Neuronal stem cell (in vitro differentiated cells): ENCODE data around the gene MITF.

Experiments used
- DNase-seq: peaks from one replicate; pipeline ENCODE4 v3.0.0-alpha.2; 2013; ENCODE audit warnings: low spot score
- H2AFZ ChIP-seq: one replicate; pipeline ENCODE4 v1.6.1; 2013; ENCODE audit warnings: mild to moderate bottlenecking, low read length, inconsistent platforms
- H2AK5ac ChIP-seq: 2 replicates; pipeline ENCODE4 v1.6.1; 2013; ENCODE audit warnings: low read depth, mild to moderate bottlenecking, inconsistent platforms, low read length, moderate library complexity, mixed read lengths
- H2BK120ac ChIP-seq: 2 replicates; pipeline ENCODE4 v1.6.1; 2013; ENCODE audit warnings: low read depth, mild to moderate bottlenecking, inconsistent platforms, low read length, moderate library complexity, mixed read lengths
- H2BK12ac ChIP-seq: one replicate; pipeline ENCODE4 v1.6.1; 2013; ENCODE audit warnings: low read length, inconsistent platforms
- H2BK15ac ChIP-seq: 2 replicates; pipeline ENCODE4 v1.6.1; 2013; ENCODE audit warnings: mild to moderate bottlenecking, low read length, inconsistent platforms, mixed read lengths
- H2BK5ac ChIP-seq: one replicate; pipeline ENCODE4 v1.6.1; 2013; ENCODE audit warnings: inconsistent platforms, mild to moderate bottlenecking, low read length, moderate library complexity
- H3K14ac ChIP-seq: one replicate; pipeline ENCODE4 v1.6.1; 2013; ENCODE audit warnings: low read length, inconsistent platforms
- H3K18ac ChIP-seq: 2 replicates; pipeline ENCODE4 v1.6.1; 2013; ENCODE audit warnings: low read length, inconsistent platforms
- H3K23ac ChIP-seq: 2 replicates; pipeline ENCODE4 v1.6.1; 2013; ENCODE audit warnings: low read depth, mild to moderate bottlenecking, mixed read lengths, low read length, inconsistent platforms; ENCODE audit not compliant: poor library complexity
- H3K27ac ChIP-seq: replicated peaks from 3 replicates; pipeline ENCODE4 v1.5.1; 2013; ENCODE audit warnings: low read length, inconsistent platforms
- H3K27me3 ChIP-seq, 3 experiments: 2 replicates each; pipeline ENCODE4 v1.6.1; 2013; ENCODE audit warnings: low read length in 3 of 3, mild to moderate bottlenecking in 2 of 3, inconsistent platforms in 1 of 3, low read depth in 1 of 3, mixed read lengths in 1 of 3, moderate library complexity in 1 of 3; ENCODE audit not compliant: control insufficient read depth in 3 of 3, insufficient read depth in 3 of 3
- H3K36me3 ChIP-seq, 2 donors: replicated peaks in 1 of 2; 2 replicates each; pipeline ENCODE4 v1.6.1; 2013; ENCODE audit warnings: low read length in 2 of 2; ENCODE audit not compliant: control insufficient read depth in 2 of 2, insufficient read depth in 2 of 2
- H3K4ac ChIP-seq: 2 replicates; pipeline ENCODE4 v1.6.1; 2013; ENCODE audit warnings: inconsistent platforms, mild to moderate bottlenecking, low read length, moderate library complexity
- H3K4me1 ChIP-seq, 2 donors: 1 replicate in 1 of 2; 2 replicates in 1 of 2; pipeline ENCODE4 v1.6.1; 2013; ENCODE audit warnings: low read length in 2 of 2, low read depth in 1 of 2; ENCODE audit not compliant: control insufficient read depth in 2 of 2, insufficient read depth in 1 of 2
- H3K4me2 ChIP-seq: one replicate; pipeline ENCODE4 v1.6.1; 2013; ENCODE audit warnings: mild to moderate bottlenecking, low read length, inconsistent platforms; ENCODE audit not compliant: insufficient read depth, poor library complexity, severe bottlenecking
- H3K4me3 ChIP-seq, 2 donors: 2 replicates each; pipeline ENCODE4 v1.5.1; 2013; ENCODE audit warnings: low read length in 2 of 2, mild to moderate bottlenecking in 2 of 2, inconsistent platforms in 1 of 2, moderate library complexity in 1 of 2
- H3K79me1 ChIP-seq: one replicate; pipeline ENCODE4 v1.6.1; 2013; ENCODE audit warnings: low read depth, mild to moderate bottlenecking, inconsistent platforms, low read length, moderate library complexity
- H3K9ac ChIP-seq: one replicate; pipeline ENCODE4 v1.6.1; 2013; ENCODE audit warnings: mild to moderate bottlenecking, low read depth, low read length, inconsistent platforms; ENCODE audit not compliant: poor library complexity
- H3K9me3 ChIP-seq, 2 donors: replicated peaks in 1 of 2; 2 replicates each; pipeline versions ENCODE3 to v1.6.1; 2013; ENCODE audit warnings: low read length in 2 of 2, mild to moderate bottlenecking in 2 of 2, inconsistent platforms in 1 of 2, low read depth in 1 of 2, mixed read lengths in 1 of 2, moderate library complexity in 1 of 2; ENCODE audit not compliant: control insufficient read depth in 2 of 2, insufficient read depth in 1 of 2
- H4K8ac ChIP-seq: one replicate; pipeline ENCODE4 v1.6.1; 2013; ENCODE audit warnings: low read depth, mild to moderate bottlenecking, inconsistent platforms, low read length, moderate library complexity
- H4K91ac ChIP-seq: one replicate; pipeline ENCODE4 v1.6.1; 2013; ENCODE audit warnings: low read length, low read depth, mild to moderate bottlenecking, inconsistent platforms; ENCODE audit not compliant: poor library complexity
- WGBS, 2 donors: extraction: QIAGEN DNeasy Blood & Tissue Kit; methylation state at CpG; one replicate each; pipeline ENCODE4 v1.1.7; 2013; ENCODE audit warnings: missing lambda C conversion rate in 2 of 2, mixed read lengths in 1 of 2; ENCODE audit not compliant: insufficient read length in 2 of 2, insufficient replicate concordance in 1 of 2; ENCODE audit errors: extremely low coverage in 2 of 2; 5-methylcytosine and 5-hydroxymethylcytosine counted together

The MITF gene

GRCh38 chr3:69777582-69777967 lies 38.3 kb downstream of the MITF start:
- Histone ChIP-seq H3K36me3 (no peaks in the 10 kb centered on the region), H3K9ac (no peak overlapping the region)

GRCh38 chr3:69781593-69781992 lies 42.3 kb downstream of the MITF start:
- Histone ChIP-seq H3K9ac (no peak overlapping the region), H2AK5ac (no peak overlapping the region), H2BK5ac (no peak overlapping the region), H3K27me3 (no peaks in the 10 kb centered on the region), H3K18ac (no peak overlapping the region), H3K27ac (no peak overlapping the region), H3K14ac (no peak overlapping the region), H3K4me2 (no peak overlapping the region), H3K4me1 (no peaks in the 10 kb centered on the region), H4K8ac (no peak overlapping the region), H3K4me3 (no peak overlapping the region), H2BK120ac (no peak overlapping the region), H2AFZ (no peak overlapping the region), H3K9me3 (no peaks in the 10 kb centered on the region), H3K4ac (no peak overlapping the region), H4K91ac (no peak overlapping the region), H3K36me3 (no peaks in the 10 kb centered on the region), H2BK15ac (no peak overlapping the region), H2BK12ac (no peak overlapping the region), H3K23ac (no peak overlapping the region), H3K79me1 (no peaks in the 10 kb centered on the region)
- no peak for DNase-seq
- WGBS, 2 donors, result no CpG with 5 or more reads among the region's 4 CpGs

More at GRCh38 chr3:69777582-69777967, 38.3 kb downstream of the MITF start:
- no peaks in the 10 kb centered on the region for H3K9me3 ChIP-seq
- H3K14ac ChIP-seq, result no peak overlapping the region
- H3K4me1 ChIP-seq, result no peaks in the 10 kb centered on the region
- H2BK12ac ChIP-seq, result no peak overlapping the region
- no CpG with 5 or more reads among the region's 5 CpGs for WGBS, 2 donors
- no peak overlapping the region for H3K27ac ChIP-seq
- H2BK15ac ChIP-seq, result no peak overlapping the region
- no peak overlapping the region for H4K91ac ChIP-seq
- H3K4me3 ChIP-seq, result no peak overlapping the region
- no peaks in the 10 kb centered on the region for H3K27me3 ChIP-seq
- no peaks in the 10 kb centered on the region for H3K79me1 ChIP-seq
- H3K4ac ChIP-seq, result no peak overlapping the region
- no peak overlapping the region for H4K8ac ChIP-seq
- H2BK5ac ChIP-seq, result no peak overlapping the region
- H2AFZ ChIP-seq, result no peak overlapping the region
- no peak for DNase-seq
- no peak overlapping the region for H2AK5ac ChIP-seq
- H2BK120ac ChIP-seq, result no peak overlapping the region
- H3K18ac ChIP-seq, result no peak overlapping the region
- no peak overlapping the region for H3K23ac ChIP-seq
- no peak overlapping the region for H3K4me2 ChIP-seq

- no peak overlapping the region for H2BK12ac ChIP-seq
- H2BK15ac ChIP-seq, result no peak overlapping the region
- no peak overlapping the region for H3K23ac ChIP-seq
- H3K18ac ChIP-seq, result no peak overlapping the region
- no peak overlapping the region for H2BK5ac ChIP-seq
- H3K4me3 ChIP-seq, result no peak overlapping the region
- no CpG with 5 or more reads among the region's 7 CpGs for WGBS, 2 donors
- no peaks in the 10 kb centered on the region for H3K9me3 ChIP-seq
- no peak for DNase-seq
- no peak overlapping the region for H3K9ac ChIP-seq
- H3K4me1 ChIP-seq, result no peaks in the 10 kb centered on the region
- H3K79me1 ChIP-seq, result no peaks in the 10 kb centered on the region
- no peak overlapping the region for H2BK120ac ChIP-seq
- no peak overlapping the region for H2AK5ac ChIP-seq
- no peak overlapping the region for H2AFZ ChIP-seq
- H4K91ac ChIP-seq, result no peak overlapping the region
- no peak overlapping the region for H4K8ac ChIP-seq
- H3K4ac ChIP-seq, result no peak overlapping the region
- H3K27ac ChIP-seq, result no peak overlapping the region
- no peaks in the 10 kb centered on the region for H3K27me3 ChIP-seq
- H3K36me3 ChIP-seq, result no peaks in the 10 kb centered on the region
- no peak overlapping the region for H3K14ac ChIP-seq
- no peak overlapping the region for H3K4me2 ChIP-seq
These were observed 45.8 kb downstream of the MITF start for GRCh38 chr3:69784954-69785514.

- H2BK15ac ChIP-seq, result no peak overlapping the region
- H3K18ac ChIP-seq, result no peak overlapping the region
- DNase-seq, result no peak
- H3K4ac ChIP-seq, result no peak overlapping the region
- H3K14ac ChIP-seq, result no peak overlapping the region
- no peak overlapping the region for H2AFZ ChIP-seq
- H3K36me3 ChIP-seq, result no peaks in the 10 kb centered on the region
- H2BK120ac ChIP-seq, result no peak overlapping the region
- no peak overlapping the region for H3K4me3 ChIP-seq
- no peaks in the 10 kb centered on the region for H3K4me1 ChIP-seq
- no peaks in the 10 kb centered on the region for H3K27me3 ChIP-seq
- no CpG with 5 or more reads among the region's 3 CpGs for WGBS, 2 donors
- no peak overlapping the region for H3K27ac ChIP-seq
- no peak overlapping the region for H2BK12ac ChIP-seq
- H4K8ac ChIP-seq, result no peak overlapping the region
- no peaks in the 10 kb centered on the region for H3K9me3 ChIP-seq
- H2BK5ac ChIP-seq, result no peak overlapping the region
- no peak overlapping the region for H3K9ac ChIP-seq
- H3K4me2 ChIP-seq, result no peak overlapping the region
- no peak overlapping the region for H3K23ac ChIP-seq
- H3K79me1 ChIP-seq, result no peaks in the 10 kb centered on the region
- H2AK5ac ChIP-seq, result no peak overlapping the region
- H4K91ac ChIP-seq, result no peak overlapping the region
These were observed 46.6 kb downstream of the MITF start for GRCh38 chr3:69785769-69786320.
